Measurements from ENCODE around the gene MYO15A.

The MYO15A gene

DNA sequence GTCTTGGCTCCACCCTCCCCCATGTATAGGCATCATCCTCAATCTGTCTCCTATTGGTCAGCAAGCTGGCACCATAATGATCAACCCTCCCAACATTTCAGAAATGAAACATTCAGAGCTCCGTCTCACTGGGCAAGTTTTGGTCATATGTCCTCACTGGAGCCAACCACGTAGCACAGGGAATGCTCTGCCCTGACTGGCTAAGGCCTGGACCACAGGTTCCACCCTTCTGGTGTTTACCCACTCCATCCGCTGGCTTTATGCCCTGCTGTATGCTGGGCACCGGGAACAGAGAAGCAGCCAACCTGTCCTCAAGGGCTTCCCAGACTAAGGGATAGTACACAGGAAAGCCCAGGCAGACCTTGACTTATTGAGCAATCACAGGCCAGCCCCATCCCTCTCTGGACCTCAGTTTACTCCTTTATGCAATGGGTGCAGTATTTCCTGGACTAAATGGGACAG, 20.5 kb downstream of the MYO15A start:
- DNase-seq (ENCODE audit: extremely low read depth in 1 of 2, low read depth in 1 of 2) = no peak

GRCh38 chr17:18132711-18133110, 24.2 kb downstream of the MYO15A start:
- no peak for DNase-seq (ENCODE audit: extremely low read depth in 1 of 2, low read depth in 1 of 2)

GRCh38 chr17:18136357-18136756, 27.8 kb downstream of the MYO15A start:
- DNase-seq (ENCODE audit: extremely low read depth in 1 of 2, low read depth in 1 of 2) = no peak

GRCh38 chr17:18138065-18138749, 29.7 kb downstream of the MYO15A start:
- no peak for DNase-seq (ENCODE audit: extremely low read depth in 1 of 2, low read depth in 1 of 2)

GRCh38 chr17:18139092-18139491, 30.5 kb downstream of the MYO15A start:
- DNase-seq (ENCODE audit: extremely low read depth in 1 of 2, low read depth in 1 of 2) = no peak

GRCh38 chr17:18139498-18139897, 30.9 kb downstream of the MYO15A start:
- DNase-seq (ENCODE audit: extremely low read depth in 1 of 2, low read depth in 1 of 2) = no peak

GRCh38 chr17:18139949-18140348, 31.4 kb downstream of the MYO15A start:
- DNase-seq (ENCODE audit: extremely low read depth in 1 of 2, low read depth in 1 of 2) = no peak

GRCh38 chr17:18140648-18141047, 32.1 kb downstream of the MYO15A start:
- no peak for DNase-seq (ENCODE audit: extremely low read depth in 1 of 2, low read depth in 1 of 2)

- DNase-seq (ENCODE audit: extremely low read depth in 1 of 2, low read depth in 1 of 2) = no peak
These were observed 32.8 kb downstream of the MYO15A start for GRCh38 chr17:18141210-18141803.

DNA sequence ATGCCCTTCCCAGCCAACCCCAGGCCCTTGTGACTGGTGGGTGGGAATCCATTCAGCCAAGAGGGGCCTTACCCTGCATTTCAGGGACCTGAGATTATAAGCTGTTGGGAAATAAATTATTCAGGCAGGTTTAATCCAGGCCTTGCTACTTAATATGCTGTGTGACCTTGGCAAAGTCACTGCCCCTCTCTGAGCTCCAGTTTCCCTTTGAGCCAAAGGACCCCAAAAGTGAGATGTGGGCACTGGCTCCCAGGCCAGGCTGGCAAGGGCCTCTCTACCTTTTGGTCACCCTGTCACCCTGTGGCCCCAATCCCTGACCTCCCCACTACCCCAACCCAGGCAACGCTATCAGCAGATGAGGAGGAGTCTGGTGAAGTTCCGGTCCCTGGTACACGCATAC, 33.9 kb downstream of the MYO15A start:
- no peak for DNase-seq (ENCODE audit: extremely low read depth in 1 of 2, low read depth in 1 of 2)

GRCh38 chr17:18143044-18143936, 34.7 kb downstream of the MYO15A start:
- DNase-seq (ENCODE audit: extremely low read depth in 1 of 2, low read depth in 1 of 2) = no peak

DNA sequence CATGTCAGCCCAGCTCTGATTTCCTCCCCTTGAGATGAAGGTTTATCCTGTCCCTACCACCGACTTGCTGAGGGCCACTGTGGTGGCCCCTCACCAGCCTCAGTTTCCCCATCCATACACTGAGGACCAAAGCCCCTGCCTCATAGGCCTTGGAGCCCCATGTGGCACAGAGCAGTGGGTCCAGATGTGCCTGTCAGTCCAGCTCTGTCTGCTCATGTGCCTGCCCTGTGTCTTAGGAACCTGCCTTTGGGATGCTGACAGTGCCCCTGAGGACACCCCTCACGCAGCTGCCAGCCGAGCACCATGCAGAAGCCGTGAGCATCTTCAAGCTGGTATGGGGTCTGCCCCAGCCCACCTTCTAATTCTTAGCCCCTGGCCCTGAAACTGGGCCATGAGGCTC, 35.7 kb downstream of the MYO15A start:
- DNase-seq (ENCODE audit: extremely low read depth in 1 of 2, low read depth in 1 of 2) = no peak

GRCh38 chr17:18144855-18145254, 36.3 kb downstream of the MYO15A start:
- DNase-seq (ENCODE audit: extremely low read depth in 1 of 2, low read depth in 1 of 2) = no peak

DNA sequence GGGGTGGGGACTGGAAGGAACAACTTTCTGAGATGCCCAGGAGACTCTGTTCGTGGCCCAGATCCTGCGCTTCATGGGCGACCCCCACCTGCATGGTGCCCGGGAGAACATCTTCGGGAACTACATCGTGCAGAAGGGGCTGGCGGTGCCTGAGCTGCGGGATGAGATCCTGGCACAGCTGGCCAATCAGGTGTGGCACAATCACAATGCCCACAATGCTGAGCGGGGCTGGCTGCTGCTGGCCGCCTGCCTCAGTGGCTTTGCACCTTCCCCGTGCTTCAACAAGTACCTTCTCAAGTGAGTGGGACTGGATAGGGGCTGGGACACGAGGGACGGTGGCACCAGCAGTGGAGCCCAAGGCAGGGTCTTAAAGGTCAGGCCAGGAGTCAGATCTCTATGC, 37.3 kb downstream of the MYO15A start:
- no peak for DNase-seq (ENCODE audit: extremely low read depth in 1 of 2, low read depth in 1 of 2)

- no peak for DNase-seq (ENCODE audit: extremely low read depth in 1 of 2, low read depth in 1 of 2)
These were observed 37.7 kb downstream of the MYO15A start for GRCh38 chr17:18146259-18146658.

DNA sequence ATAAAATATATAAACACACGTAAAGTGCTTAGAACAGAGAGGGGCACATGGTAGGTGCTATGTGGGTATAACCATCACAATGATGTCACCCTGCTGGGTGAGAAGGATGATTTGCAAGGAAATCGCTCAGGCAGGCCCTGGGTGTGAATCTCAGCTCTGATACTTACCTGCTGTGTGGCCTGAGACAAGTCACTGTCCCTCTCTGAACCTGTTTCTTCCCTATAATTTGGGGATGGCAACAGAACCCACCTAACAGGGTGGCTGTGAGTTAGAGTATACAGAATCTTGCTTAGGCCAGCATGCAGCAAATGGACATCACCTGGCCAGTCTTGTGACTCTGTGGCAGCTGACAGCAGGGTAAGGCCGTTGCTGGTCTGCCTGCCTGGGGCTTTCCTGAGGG, 38.4 kb downstream of the MYO15A start:
- no peak for DNase-seq (ENCODE audit: extremely low read depth in 1 of 2, low read depth in 1 of 2)

- DNase-seq (ENCODE audit: extremely low read depth in 1 of 2, low read depth in 1 of 2) = no peak
These were observed 40.0 kb downstream of the MYO15A start for GRCh38 chr17:18148586-18148985.

- DNase-seq (ENCODE audit: extremely low read depth in 1 of 2, low read depth in 1 of 2) = no peak
These were observed 42.7 kb downstream of the MYO15A start for GRCh38 chr17:18151290-18151689.

DNA sequence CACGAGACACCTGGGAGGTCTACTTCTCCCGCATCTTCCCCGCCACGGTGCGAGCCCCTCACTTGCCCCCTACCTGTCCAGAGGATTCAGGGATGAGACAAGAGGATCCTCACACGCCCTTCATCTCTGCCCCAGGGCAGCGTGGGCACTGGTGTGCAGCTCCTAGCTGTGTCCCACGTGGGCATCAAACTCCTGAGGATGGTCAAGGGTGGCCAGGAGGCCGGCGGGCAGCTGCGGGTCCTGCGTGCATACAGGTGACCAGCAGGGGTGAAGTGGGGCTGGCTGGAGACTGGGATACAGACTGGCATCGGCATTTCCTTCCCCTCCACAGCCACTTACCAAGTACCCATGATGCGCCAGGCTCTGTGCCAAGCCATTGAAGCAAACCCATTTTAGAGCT, 46.6 kb downstream of the MYO15A start:
- DNase-seq (ENCODE audit: extremely low read depth in 1 of 2, low read depth in 1 of 2) = no peak

GRCh38 chr17:18156171-18156975, 47.8 kb downstream of the MYO15A start:
- DNase-seq (ENCODE audit: extremely low read depth in 1 of 2, low read depth in 1 of 2) = no peak

- DNase-seq (ENCODE audit: extremely low read depth in 1 of 2, low read depth in 1 of 2) = no peak
These were observed 48.4 kb downstream of the MYO15A start for GRCh38 chr17:18156976-18157280.

All from activated CD8-positive, alpha-beta memory T cell treated with anti-CD3 and anti-CD28 coated beads for 1 hour (primary cell).